SK-N-MC (cell line): Measurements from ENCODE around the gene KIAA1217.

Experiments used
- EZH2 ChIP-seq: fragments of 200-600 bp; sonication (generic); IDR thresholded peaks from one replicate; pipeline ENCODE4 v1.6.1; 2017; ENCODE audit warnings: antibody characterized with exemption
- FOXP2 ChIP-seq: optimal IDR thresholded peaks from 2 replicates; pipeline ENCODE3; 2011; ENCODE audit warnings: mild to moderate bottlenecking, moderate library complexity; ENCODE audit not compliant: insufficient read depth; ENCODE audit errors: extremely low read length, control extremely low read depth
- POLR2AphosphoS5 ChIP-seq: IDR thresholded peaks from 2 replicates; pipeline ENCODE4 v1.6.1; 2012; ENCODE audit warnings: mild to moderate bottlenecking, low read depth, low read length, borderline replicate concordance

DNA sequence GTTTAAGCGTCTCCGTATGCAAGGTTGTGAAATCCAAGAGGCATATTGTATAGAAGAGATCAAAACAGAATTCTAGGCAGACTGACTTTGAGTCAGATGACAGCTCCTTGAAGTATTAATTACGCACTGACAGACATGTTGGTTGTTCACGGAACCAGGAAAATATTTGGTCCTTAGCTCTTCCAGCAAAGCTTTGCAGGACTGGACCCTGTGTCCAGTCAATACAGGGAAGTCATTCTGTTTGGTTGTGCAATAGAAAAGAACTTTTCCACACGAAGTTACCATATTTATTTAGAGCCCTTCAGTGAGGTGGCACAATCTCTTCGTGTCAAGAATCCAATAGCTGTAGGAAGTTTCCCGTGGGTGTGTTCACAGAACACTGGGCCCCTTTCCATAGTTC, 309.5 kb downstream of the KIAA1217 start:
- TF ChIP-seq POLR2AphosphoS5 (no peak), EZH2 (no peak), FOXP2 (no peak)
